Stimulated activated CD8-positive, alpha-beta memory T cell treated with anti-CD3 and anti-CD28 coated beads, Interleukin-7, amount 100 ng/mL, for 24 hours (primary cell): Measurements from ENCODE around the gene MYOF.
"Not testable (repeated sequence)": the region's sequence is repeated elsewhere in the genome, so short reads cannot be mapped to it uniquely, and the experiment has no call there.

Experiments used
- DNase-seq: peaks from one replicate; pipeline ENCODE4 v3.0.0-alpha.2; 2020; ENCODE audit warnings: low read depth

Gene MYOF

DNA sequence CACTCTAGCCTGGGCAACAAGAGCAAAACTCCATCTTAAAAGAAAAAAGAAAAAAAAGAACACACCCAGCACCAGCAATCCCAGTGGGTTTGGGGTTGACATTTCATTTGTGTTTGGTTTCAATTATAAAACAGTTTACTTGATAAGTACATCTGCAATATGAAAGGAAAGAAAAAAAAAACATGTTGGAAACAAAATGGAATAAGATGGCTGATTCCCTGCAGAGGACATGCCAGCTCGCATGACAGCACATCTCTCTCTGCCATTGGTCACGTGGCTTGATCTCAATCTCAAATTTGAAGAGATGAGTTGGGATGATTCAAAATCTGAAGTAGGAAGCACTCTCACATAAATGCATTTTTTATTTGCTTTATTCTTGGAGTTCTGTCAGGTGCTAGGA, 28.0 kb downstream of the MYOF start:
- DNase-seq: no peak

DNA sequence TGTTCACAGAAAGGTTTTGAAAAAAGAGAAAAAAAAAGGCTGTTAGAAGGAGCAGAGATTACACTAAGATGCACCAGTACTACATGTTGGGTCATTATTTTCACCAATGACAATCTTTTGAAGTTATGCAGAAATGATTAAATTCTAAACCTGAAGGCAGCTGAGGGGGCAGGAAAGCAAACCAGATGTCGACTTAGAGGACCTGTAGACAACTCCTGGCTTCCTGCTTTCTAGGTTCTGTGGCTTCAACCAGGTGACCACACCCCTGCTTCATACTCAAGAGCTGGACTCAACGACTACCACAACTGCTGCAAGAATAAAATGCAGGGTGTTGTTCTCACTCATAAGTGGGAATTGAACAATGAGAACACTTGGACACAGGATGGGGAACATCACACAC, 30.0 kb downstream of the MYOF start:
- DNase-seq: no peak

GRCh38 chr10:93451244-93451947, 30.7 kb downstream of the MYOF start:
- DNase-seq: no peak

DNA sequence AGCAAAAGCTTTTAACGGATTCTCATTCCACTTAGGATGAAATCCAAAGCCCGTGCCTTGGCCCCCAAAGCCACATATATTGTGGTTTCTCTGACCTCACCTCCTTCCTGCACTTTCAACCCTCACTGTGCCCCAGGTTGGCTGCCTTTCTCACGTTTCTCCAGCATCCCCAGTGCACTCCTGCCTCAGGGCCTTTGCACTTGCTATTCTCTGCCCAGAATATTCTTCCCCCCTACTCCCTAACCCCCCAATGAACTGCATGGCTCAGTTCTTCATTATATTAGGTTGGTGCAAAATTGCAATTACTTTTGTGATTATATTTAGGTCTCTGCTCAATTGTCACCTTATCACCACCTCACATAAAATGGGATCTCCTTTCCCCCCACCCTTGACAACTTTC, 34.2 kb downstream of the MYOF start:
- no peak for DNase-seq

DNA sequence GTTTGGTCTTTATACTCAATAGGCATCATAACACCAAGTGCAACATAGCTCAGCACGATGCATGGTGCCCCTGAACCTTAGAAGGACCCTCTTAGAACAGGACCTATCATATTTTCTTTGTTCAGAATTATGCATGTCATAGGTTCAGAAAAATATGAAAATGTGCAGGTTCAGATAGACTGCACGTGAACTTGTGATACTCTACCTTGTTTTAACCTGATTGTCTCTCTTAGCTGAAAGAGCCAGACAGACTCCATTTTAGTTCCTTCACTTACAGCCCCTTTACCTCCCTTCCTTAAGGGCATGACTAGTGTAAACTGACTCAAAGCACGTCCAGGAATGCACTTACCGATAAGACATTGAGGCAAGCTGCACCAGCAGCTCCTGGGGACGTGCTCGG, 35.1 kb downstream of the MYOF start:
- no peak for DNase-seq

GRCh38 chr10:93445978-93446720, 36.0 kb downstream of the MYOF start:
- DNase-seq: no peak

- no peak for DNase-seq
Observed at GRCh38 chr10:93445097-93445960, 36.8 kb downstream of the MYOF start.

GRCh38 chr10:93443481-93443880, 38.7 kb downstream of the MYOF start:
- no peak for DNase-seq

- DNase-seq: not testable (repeated sequence)
Observed at GRCh38 chr10:93442721-93443120, 39.4 kb downstream of the MYOF start.

- no peak for DNase-seq
Observed at GRCh38 chr10:93440591-93441091, 41.5 kb downstream of the MYOF start.

GRCh38 chr10:93438613-93439253, 43.4 kb downstream of the MYOF start:
- no peak for DNase-seq

DNA sequence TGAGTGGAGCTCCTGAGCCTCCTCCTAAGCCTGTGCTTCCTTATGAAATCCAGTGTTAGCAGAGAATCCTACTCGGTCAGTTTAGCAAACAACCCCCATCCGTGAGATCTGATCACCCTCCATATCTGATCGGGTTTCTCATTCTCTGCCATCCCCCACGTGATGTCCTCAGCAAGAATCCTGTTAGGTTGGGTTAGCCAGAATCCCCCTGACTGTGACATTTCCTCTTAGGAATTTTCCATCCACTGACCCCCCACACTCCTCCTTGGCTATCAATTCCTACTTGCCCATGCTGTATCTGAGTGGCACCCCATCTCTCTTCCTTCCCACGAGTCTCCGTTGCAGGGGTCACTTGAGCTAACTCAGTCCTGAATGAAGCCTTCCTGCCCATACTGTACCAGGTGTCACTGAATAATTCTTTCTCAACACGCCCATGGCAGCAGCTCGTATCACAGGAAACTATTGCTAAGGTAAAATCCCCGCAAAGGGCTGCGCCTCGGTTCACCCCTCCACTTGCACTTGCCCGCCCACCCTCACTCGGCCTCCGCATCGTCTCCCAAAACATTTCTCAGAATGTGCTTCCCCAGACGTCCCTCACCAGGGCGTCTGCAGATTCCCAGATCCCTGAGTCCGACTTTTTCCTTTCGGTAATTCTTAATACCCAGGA, 44.1 kb downstream of the MYOF start:
- no peak for DNase-seq

GRCh38 chr10:93437086-93437945, 44.8 kb downstream of the MYOF start:
- DNase-seq: no peak

GRCh38 chr10:93436591-93437085, 45.5 kb downstream of the MYOF start:
- DNase-seq: no peak

DNA sequence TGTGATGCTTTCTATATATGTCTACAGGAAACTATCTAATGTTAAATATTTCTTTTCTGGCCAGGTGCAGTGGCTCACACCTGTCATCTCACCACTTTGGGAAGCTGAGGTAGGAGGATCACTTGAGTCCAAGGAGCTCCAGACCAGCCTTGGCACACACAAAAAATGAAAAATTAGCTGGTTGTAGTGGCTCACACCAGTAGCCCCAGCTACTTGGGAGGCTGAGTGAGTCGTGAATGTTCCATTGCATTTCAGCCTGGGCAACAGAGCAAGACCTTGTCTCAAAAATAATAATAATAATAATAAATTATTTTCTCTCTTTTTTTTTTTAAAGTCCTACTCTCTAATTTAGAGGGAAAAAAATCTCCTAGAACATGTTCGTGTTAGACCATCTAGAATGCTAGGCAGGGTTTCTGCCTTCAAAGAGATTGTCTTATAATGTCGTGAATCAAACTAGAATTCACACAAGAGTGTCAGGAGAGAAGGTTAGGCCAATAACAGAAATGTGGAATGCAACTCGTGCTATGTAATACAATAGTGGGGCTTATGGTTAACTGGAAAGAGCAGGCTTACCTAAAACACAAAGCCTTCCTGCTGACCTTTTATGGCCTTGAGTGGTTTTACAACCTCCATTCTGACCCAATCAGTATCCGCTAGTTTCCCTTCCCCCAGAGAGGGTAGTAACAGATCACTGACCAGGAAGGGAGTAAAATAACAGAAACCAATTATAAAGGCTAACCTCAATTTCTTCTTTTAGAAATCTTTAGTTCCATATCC, 46.3 kb downstream of the MYOF start:
- no peak for DNase-seq

DNA sequence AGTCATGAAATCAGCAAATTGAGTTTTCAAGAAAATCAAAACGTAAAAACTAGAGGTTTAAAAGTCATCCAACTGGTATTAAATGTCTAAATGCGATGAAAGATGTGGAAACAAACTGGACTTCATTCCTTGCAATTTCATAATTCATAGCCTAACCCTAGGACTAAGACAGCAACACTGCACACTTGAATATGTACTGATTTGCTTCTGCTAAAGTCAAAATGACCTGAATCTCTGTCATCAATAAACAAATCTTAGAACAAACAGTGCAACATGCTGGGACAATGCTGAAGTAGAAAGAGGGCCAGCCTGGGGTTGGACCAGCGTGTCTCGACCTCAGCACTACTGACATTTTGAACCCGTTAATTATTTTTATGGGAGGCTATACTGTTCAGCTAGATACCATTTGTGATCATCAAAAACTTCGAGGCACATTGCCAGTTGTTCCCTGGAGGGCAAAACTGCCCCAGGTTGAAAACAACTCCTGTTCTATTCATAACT, 47.1 kb downstream of the MYOF start:
- no peak for DNase-seq

DNA sequence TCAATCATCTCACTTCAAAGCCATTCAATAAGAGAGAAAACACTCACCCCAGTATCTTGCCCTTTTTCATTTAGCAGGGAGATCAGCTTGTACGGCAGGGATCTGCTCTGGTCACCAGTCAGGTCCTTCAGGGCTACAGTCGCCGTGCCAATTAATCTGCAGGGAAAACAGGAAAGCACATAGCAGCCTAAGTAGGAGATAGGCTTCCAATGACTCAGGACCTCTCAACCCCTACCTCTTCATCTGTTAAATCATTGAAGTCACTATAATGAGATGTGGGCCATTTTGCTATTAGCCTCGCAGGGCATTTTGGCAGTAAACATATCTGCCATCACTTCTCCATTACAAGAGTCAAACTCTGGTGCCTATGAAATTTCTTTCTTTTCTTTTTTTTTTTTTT, 50.8 kb downstream of the MYOF start:
- no peak for DNase-seq

GRCh38 chr10:93425861-93426260, 56.3 kb downstream of the MYOF start:
- no peak for DNase-seq

- DNase-seq: no peak
Observed at GRCh38 chr10:93422118-93422517, 60.0 kb downstream of the MYOF start.
